Endothelial cell of umbilical vein (primary cell): ENCODE results near the gene EHD2. TPM values are rescaled to one million over a fixed set of nuclear protein-coding genes. Genes with fewer than 3 reads are reported as not detected.

ENCODE experiments used
- BruUV-seq: library from RNA; stranded (reverse); fragments of 400-500 nt; replicated peaks from 2 replicates; lab custom pipeline; 2021; lab: Mats Ljungman, UMichigan
- CTCF ChIA-PET: fragments of 300-600, 350-600 bp; sonication (Branson Sonifier 250); formaldehyde crosslinking; loops from one replicate; lab custom pipeline; 2021; ENCODE audit warnings: antibody characterized with exemption, inconsistent platforms; lab: Charles Lee
- POLR2A ChIA-PET: fragments of 300-600, 350-600 bp; sonication (Branson Sonifier 250); formaldehyde crosslinking; loops from one replicate; lab custom pipeline; 2021; ENCODE audit warnings: antibody characterized with exemption, inconsistent platforms; lab: Charles Lee
- DNase-seq: peaks from one replicate; pipeline ENCODE4 v3.0.0-alpha.2; 2011; ENCODE audit warnings: low read depth, low spot score
- FAIRE-seq: peaks from 2 replicates; lab custom pipeline; 2011; peaks lifted over from hg19 to GRCh38; lab: Jason Lieb, UNC
- H2AFZ ChIP-seq: 2 replicates; pipeline ENCODE4 v1.6.0; 2012; ENCODE audit warnings: low read depth, low read length, control low read depth, inconsistent platforms
- H3K27ac ChIP-seq: 2 replicates; pipeline ENCODE4 v1.5.1; 2011; ENCODE audit warnings: low read depth, mild to moderate bottlenecking, control low read depth, low read length, moderate library complexity; ENCODE audit not compliant: insufficient read depth
- H3K27me3 ChIP-seq, 2 experiments: 2 replicates each; pipeline versions ENCODE4 v1.6.0 to v1.6.1; 2011; ENCODE audit warnings: low read length in 2 of 2, mixed read lengths in 1 of 2; ENCODE audit not compliant: control insufficient read depth in 2 of 2, insufficient read depth in 2 of 2
- H3K36me3 ChIP-seq, 2 experiments: 2 replicates in 1 of 2; 3 replicates in 1 of 2; pipeline ENCODE4 v1.5.1; 2011; ENCODE audit warnings: low read length in 2 of 2, mild to moderate bottlenecking in 1 of 2, moderate library complexity in 1 of 2; ENCODE audit not compliant: control insufficient read depth in 2 of 2, insufficient read depth in 2 of 2; ENCODE audit errors: extremely low read depth in 1 of 2
- H3K4me1 ChIP-seq: 3 replicates; pipeline ENCODE4 v1.5.1; 2011; ENCODE audit warnings: mild to moderate bottlenecking, low read length; ENCODE audit not compliant: control insufficient read depth, insufficient read depth; ENCODE audit errors: extremely low read depth
- H3K4me2 ChIP-seq: 2 replicates; pipeline ENCODE4 v1.6.1; 2011; ENCODE audit warnings: low read length, control low read depth, mixed read lengths; ENCODE audit not compliant: insufficient read depth
- H3K4me3 ChIP-seq, 3 experiments: fragments of 200-600 bp in 1 of 3; sonication (generic), shearing (Covaris generic) in 1 of 3; replicated peaks in 1 of 3; 2 replicates each; pipeline ENCODE4 v1.5.1; 2011 to 2016; ENCODE audit warnings: control low read depth in 3 of 3, low read length in 3 of 3, mild to moderate bottlenecking in 2 of 3, inconsistent platforms in 1 of 3, low read depth in 1 of 3, moderate library complexity in 1 of 3; ENCODE audit not compliant: insufficient read depth in 1 of 3
- H3K79me2 ChIP-seq: 2 replicates; pipeline ENCODE4 v1.6.0; 2012; ENCODE audit warnings: low read length, inconsistent platforms; ENCODE audit not compliant: control insufficient read depth, insufficient read depth
- H3K9ac ChIP-seq: replicated peaks from 2 replicates; pipeline ENCODE3; 2011; ENCODE audit warnings: low read length, control low read depth; ENCODE audit not compliant: insufficient read depth; ENCODE audit errors: extremely low read depth
- H3K9me1 ChIP-seq: replicated peaks from 3 replicates; pipeline ENCODE4 v1.6.0; 2011; ENCODE audit warnings: mild to moderate bottlenecking, low read length; ENCODE audit not compliant: control insufficient read depth, insufficient read depth; ENCODE audit errors: extremely low read depth
- H3K9me3 ChIP-seq: replicated peaks from 2 replicates; pipeline ENCODE4 v1.5.1; 2012; ENCODE audit warnings: low read length, inconsistent platforms; ENCODE audit not compliant: control insufficient read depth, insufficient read depth
- H4K20me1 ChIP-seq: replicated peaks from 2 replicates; pipeline ENCODE3; 2011; ENCODE audit warnings: mild to moderate bottlenecking, low read length; ENCODE audit not compliant: control insufficient read depth, insufficient read depth; ENCODE audit errors: extremely low read depth
- EZH2 ChIP-seq: IDR thresholded peaks from 2 replicates; pipeline ENCODE4 v1.6.1; 2012; ENCODE audit warnings: borderline replicate concordance, low read depth, mild to moderate bottlenecking, moderate library complexity, low read length, inconsistent platforms; ENCODE audit not compliant: severe bottlenecking
- FOS ChIP-seq: IDR thresholded peaks from 2 replicates; pipeline ENCODE4 v1.6.1; 2011; ENCODE audit warnings: mild to moderate bottlenecking, low read length, moderate library complexity, borderline replicate concordance; ENCODE audit not compliant: insufficient read depth
- GATA2 ChIP-seq: IDR thresholded peaks from 2 replicates; pipeline ENCODE4 v1.7.0; 2011; ENCODE audit warnings: low read depth, mild to moderate bottlenecking, moderate library complexity, mixed read lengths, low read length; ENCODE audit not compliant: insufficient read length, insufficient read depth
- JUN ChIP-seq: IDR thresholded peaks from 2 replicates; pipeline ENCODE4 v1.6.1; 2011; ENCODE audit warnings: borderline replicate concordance, low read depth; ENCODE audit not compliant: insufficient read length, insufficient read depth
- MYC ChIP-seq: IDR thresholded peaks from one replicate; pipeline ENCODE4 v1.6.1; 2011; ENCODE audit warnings: mild to moderate bottlenecking, low read depth, low read length
- POLR2AphosphoS5 ChIP-seq: IDR thresholded peaks from 2 replicates; pipeline ENCODE4 v1.6.1; 2012; ENCODE audit warnings: low read depth, mild to moderate bottlenecking, control low read depth, low read length, moderate library complexity; ENCODE audit not compliant: insufficient read depth
- dilution Hi-C: fragments of 300-500 bp; cut with MboI; formaldehyde crosslinking; loops from one replicate; pipeline ENCODE4 v1.15.0; 2019; ENCODE audit warnings: low sequenced_read_pairs; ENCODE audit not compliant: extremely low pct_ligation_motif_present
- intact Hi-C: fragments of 100-400 bp; cut with micrococcal nuclease; formaldehyde crosslinking; loops from one replicate; pipeline ENCODE4 v1.10.0; 2022
- polyA plus RNA-seq, 4 experiments: library from polyadenylated mRNA; depleted of rRNA in 3 of 4; stranded (reverse) in 3 of 4; unstranded in 1 of 4; fragments of >200 nt; gene quantifications; 2 replicates each; pipeline versions ENCODE4 v1.2.1 to v1.2.3, GENCODE V29; 2011 to 2012; ENCODE audit warnings: missing spikeins in 1 of 4
- total RNA-seq: library from RNA; stranded (reverse); gene quantifications from 2 replicates; pipeline ENCODE4 v1.2.3, GENCODE V29; 2021
- TF ChIP-seq, protein P1 (sequence below), 2 donors: IDR thresholded peaks; 1 replicate in 1 of 2; 2 replicates in 1 of 2; pipeline ENCODE4 v1.5.1; 2011; ENCODE audit warnings: low read length in 2 of 2, mild to moderate bottlenecking in 2 of 2, moderate library complexity in 2 of 2, control low read depth in 1 of 2, inconsistent platforms in 1 of 2, low read depth in 1 of 2; ENCODE audit not compliant: insufficient read depth in 1 of 2; ENCODE audit errors: extremely low read depth in 1 of 2
- TF ChIP-seq, protein P2 (sequence below): IDR thresholded peaks from 2 replicates; pipeline ENCODE4 v1.6.1; 2011; ENCODE audit not compliant: insufficient read depth, insufficient read length

The EHD2 gene
- total and polyA plus RNA-seq, 2 donors (not counting 3 experiments of a cell fraction or from before 2014, with no cell fraction given): 110 to 220 TPM

DNA sequence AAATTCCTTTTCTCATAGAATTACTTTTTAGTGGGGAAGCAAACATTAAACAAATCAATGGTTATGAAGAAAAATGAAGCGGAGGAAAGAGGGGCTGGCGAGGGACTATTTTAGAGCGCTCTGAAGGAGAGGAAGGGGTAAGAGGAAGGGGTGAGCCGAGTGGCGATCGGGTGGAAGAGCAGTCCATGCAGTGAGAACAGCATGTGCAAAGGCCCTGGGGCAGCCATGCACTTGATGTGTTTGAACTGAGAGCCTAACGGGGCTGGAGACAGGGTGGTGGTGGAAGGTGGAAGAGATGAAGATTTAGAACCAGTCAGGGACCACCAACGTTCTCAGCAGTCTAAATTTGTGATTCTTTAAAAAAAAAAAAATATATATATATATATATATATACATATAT lies 17.7 kb downstream of the EHD2 start:
- peaks cover 10% of the 10 kb centered on the region for H3K79me2 ChIP-seq
- H3K4me3 ChIP-seq: no peak overlapping the region
- peaks cover 8 to 22% of the 10 kb centered on the region in 2 experiments for H3K36me3 ChIP-seq
- no peaks in the 10 kb centered on the region for H3K9me3 ChIP-seq
- H3K4me2 ChIP-seq: no peak overlapping the region
- TF ChIP-seq POLR2AphosphoS5: no peak
- no peak for TF ChIP-seq GATA2
- TF ChIP-seq FOS: no peak
- TF ChIP-seq EZH2: no peak
- TF ChIP-seq MYC: no peak
- TF ChIP-seq JUN: no peak
- TF ChIP-seq, protein P1, sequence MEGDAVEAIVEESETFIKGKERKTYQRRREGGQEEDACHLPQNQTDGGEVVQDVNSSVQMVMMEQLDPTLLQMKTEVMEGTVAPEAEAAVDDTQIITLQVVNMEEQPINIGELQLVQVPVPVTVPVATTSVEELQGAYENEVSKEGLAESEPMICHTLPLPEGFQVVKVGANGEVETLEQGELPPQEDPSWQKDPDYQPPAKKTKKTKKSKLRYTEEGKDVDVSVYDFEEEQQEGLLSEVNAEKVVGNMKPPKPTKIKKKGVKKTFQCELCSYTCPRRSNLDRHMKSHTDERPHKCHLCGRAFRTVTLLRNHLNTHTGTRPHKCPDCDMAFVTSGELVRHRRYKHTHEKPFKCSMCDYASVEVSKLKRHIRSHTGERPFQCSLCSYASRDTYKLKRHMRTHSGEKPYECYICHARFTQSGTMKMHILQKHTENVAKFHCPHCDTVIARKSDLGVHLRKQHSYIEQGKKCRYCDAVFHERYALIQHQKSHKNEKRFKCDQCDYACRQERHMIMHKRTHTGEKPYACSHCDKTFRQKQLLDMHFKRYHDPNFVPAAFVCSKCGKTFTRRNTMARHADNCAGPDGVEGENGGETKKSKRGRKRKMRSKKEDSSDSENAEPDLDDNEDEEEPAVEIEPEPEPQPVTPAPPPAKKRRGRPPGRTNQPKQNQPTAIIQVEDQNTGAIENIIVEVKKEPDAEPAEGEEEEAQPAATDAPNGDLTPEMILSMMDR (IDR thresholded peaks at IDR 0.05; ENCODE audit: extremely low read depth in 1 of 2, insufficient read depth in 1 of 2, low read depth in 1 of 2, low read length in 2 of 2): no peak
- TF ChIP-seq, protein P2, sequence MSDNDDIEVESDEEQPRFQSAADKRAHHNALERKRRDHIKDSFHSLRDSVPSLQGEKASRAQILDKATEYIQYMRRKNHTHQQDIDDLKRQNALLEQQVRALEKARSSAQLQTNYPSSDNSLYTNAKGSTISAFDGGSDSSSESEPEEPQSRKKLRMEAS: no peak
- ChIA-PET POLR2A (interaction anchor here (0.6 to 0.7 kb wide), 2 partner anchors 16 to 17 kb away, joined by 3 read pairs; no protein-coding TSS in a partner anchor), CTCF (interaction anchor here (1.6 to 1.8 kb wide), 2 partner anchors 12 to 18 kb away, joined by 5 read pairs; partner anchors contain the start of gene EHD2)
- no peak overlapping the region for H2AFZ ChIP-seq
- dilution Hi-C loops (no loop called here), intact Hi-C loops (loop anchor here (1.0 kb wide), 1 partner anchor 18 kb away; the partner anchor contains the start of gene EHD2)
- FAIRE-seq: no peak
- H4K20me1 ChIP-seq: no peaks in the 10 kb centered on the region
- no peaks in the 10 kb centered on the region for H3K27me3 ChIP-seq
- H3K9me1 ChIP-seq: no peaks in the 10 kb centered on the region
- no peak for DNase-seq
- no peak overlapping the region for H3K9ac ChIP-seq
- peaks cover 23% of the 10 kb centered on the region for H3K4me1 ChIP-seq
- no peak overlapping the region for H3K27ac ChIP-seq
- no TSS peak for BruUV-seq
